Activated T-cell treated with anti-CD3 and anti-CD28 coated beads, Interleukin-2, amount 50 U/mL, for 24 hours (primary cell): ENCODE measurements around the gene ZBTB3.

Experiments
- DNase-seq: peaks from one replicate; pipeline ENCODE4 v3.0.0-alpha.2; 2020
- H3K27ac Mint-ChIP-seq: 2 replicates; pipeline ENCODE4 v1.8.0; 2020; ENCODE audit warnings: mild to moderate bottlenecking, mixed read lengths
- H3K27me3 Mint-ChIP-seq: 2 replicates; pipeline ENCODE4 v1.8.0; 2020; ENCODE audit warnings: mixed read lengths
- H3K36me3 Mint-ChIP-seq: 2 replicates; pipeline ENCODE4 v1.8.0; 2020; ENCODE audit warnings: low read depth, mixed read lengths
- H3K4me1 Mint-ChIP-seq: 2 replicates; pipeline ENCODE4 v1.8.0; 2020; ENCODE audit warnings: low read depth, mixed read lengths
- H3K4me3 Mint-ChIP-seq: 2 replicates; pipeline ENCODE4 v1.8.0; 2020; ENCODE audit warnings: mild to moderate bottlenecking, moderate library complexity, mixed read lengths
- H3K9me3 Mint-ChIP-seq: 2 replicates; pipeline ENCODE4 v1.8.0; 2020; ENCODE audit warnings: mixed read lengths

Gene ZBTB3

GRCh38 chr11:62753736-62754603, at the start of gene ZBTB3:
Gene ZBTB3 (minus strand): TSS chr11:62754160. CDS start chr11:62753664, 496 bp downstream.
- Mint-ChIP-seq H3K27me3 (no peaks in the 10 kb centered on the region), H3K4me3 (peak within 1 kb of the TSS; percentile 98), H3K27ac (peak within 1 kb of the TSS; percentile 100), H3K9me3 (no peaks in the 10 kb centered on the region), H3K4me1 (peaks cover 33% of the 10 kb centered on the region), H3K36me3 (peaks cover 27% of the 10 kb centered on the region)
- DNase-seq: peak; percentile 96

- Mint-ChIP-seq H3K36me3 (peaks cover 95% of the 10 kb centered on the region), H3K27me3 (no peaks in the 10 kb centered on the region), H3K9me3 (no peaks in the 10 kb centered on the region), H3K4me3 (no peak overlapping the region), H3K4me1 (peaks cover 39% of the 10 kb centered on the region), H3K27ac (peak overlapping the region; percentile 83)
- no peak for DNase-seq
These were observed 47.1 kb upstream of the ZBTB3 start for GRCh38 chr11:62801071-62801470.

- Mint-ChIP-seq H3K27me3 (no peaks in the 10 kb centered on the region), H3K27ac (peak overlapping the region; percentile 78), H3K9me3 (no peaks in the 10 kb centered on the region), H3K4me3 (no peak overlapping the region), H3K4me1 (peaks cover 33% of the 10 kb centered on the region), H3K36me3 (peaks cover 98% of the 10 kb centered on the region)
- no peak for DNase-seq
These were observed 45.5 kb upstream of the ZBTB3 start for GRCh38 chr11:62799486-62799885.

GRCh38 chr11:62796281-62796680, 42.3 kb upstream of the ZBTB3 start:
- no peak for DNase-seq
- no peaks in the 10 kb centered on the region for H3K27me3 Mint-ChIP-seq
- H3K36me3 Mint-ChIP-seq: peaks cover 96% of the 10 kb centered on the region
- H3K4me1 Mint-ChIP-seq: peaks cover 20% of the 10 kb centered on the region
- no peak overlapping the region for H3K4me3 Mint-ChIP-seq
- H3K27ac Mint-ChIP-seq: peak overlapping the region; percentile 80
- no peaks in the 10 kb centered on the region for H3K9me3 Mint-ChIP-seq

- no peak for DNase-seq
- H3K27ac Mint-ChIP-seq: peak overlapping the region; percentile 80
- H3K36me3 Mint-ChIP-seq: peaks cover 97% of the 10 kb centered on the region
- no peaks in the 10 kb centered on the region for H3K9me3 Mint-ChIP-seq
- H3K4me1 Mint-ChIP-seq: peaks cover 30% of the 10 kb centered on the region
- no peaks in the 10 kb centered on the region for H3K27me3 Mint-ChIP-seq
- no peak overlapping the region for H3K4me3 Mint-ChIP-seq
These were observed 40.3 kb upstream of the ZBTB3 start for GRCh38 chr11:62794201-62794775.

GRCh38 chr11:62792202-62792575, 38.2 kb upstream of the ZBTB3 start:
- peaks cover 95% of the 10 kb centered on the region for H3K36me3 Mint-ChIP-seq
- H3K27me3 Mint-ChIP-seq: no peaks in the 10 kb centered on the region
- no peak for DNase-seq
- H3K4me3 Mint-ChIP-seq: peak overlapping the region; percentile 91
- H3K9me3 Mint-ChIP-seq: no peaks in the 10 kb centered on the region
- peaks cover 44% of the 10 kb centered on the region for H3K4me1 Mint-ChIP-seq
- H3K27ac Mint-ChIP-seq: peak overlapping the region; percentile 96

GRCh38 chr11:62791501-62792201, 37.7 kb upstream of the ZBTB3 start, which contains the start of gene TMEM223:
Gene TMEM223 (minus strand): TSS chr11:62792006. CDS start chr11:62791994, 12 bp downstream.
- no peaks in the 10 kb centered on the region for H3K9me3 Mint-ChIP-seq
- peak; percentile 94 for DNase-seq
- peak within 1 kb of the TSS; percentile 96 for H3K27ac Mint-ChIP-seq
- peaks cover 93% of the 10 kb centered on the region for H3K36me3 Mint-ChIP-seq
- H3K4me1 Mint-ChIP-seq: peaks cover 44% of the 10 kb centered on the region
- no peaks in the 10 kb centered on the region for H3K27me3 Mint-ChIP-seq
- peak within 1 kb of the TSS; percentile 91 for H3K4me3 Mint-ChIP-seq

GRCh38 chr11:62789576-62789975, 35.6 kb upstream of the ZBTB3 start:
- DNase-seq: no peak
- Mint-ChIP-seq H3K4me3 (peak overlapping the region; percentile 91), H3K9me3 (no peaks in the 10 kb centered on the region), H3K36me3 (peaks cover 89% of the 10 kb centered on the region), H3K27ac (peak overlapping the region; percentile 96), H3K27me3 (no peaks in the 10 kb centered on the region), H3K4me1 (peaks cover 54% of the 10 kb centered on the region)

- peak overlapping the region; percentile 91 for H3K4me3 Mint-ChIP-seq
- H3K4me1 Mint-ChIP-seq: peaks cover 51% of the 10 kb centered on the region
- no peak for DNase-seq
- H3K27me3 Mint-ChIP-seq: no peaks in the 10 kb centered on the region
- H3K27ac Mint-ChIP-seq: peak overlapping the region; percentile 96
- no peaks in the 10 kb centered on the region for H3K9me3 Mint-ChIP-seq
- peaks cover 86% of the 10 kb centered on the region for H3K36me3 Mint-ChIP-seq
These were observed 35.0 kb upstream of the ZBTB3 start for GRCh38 chr11:62788991-62789390.

GRCh38 chr11:62787005-62787759, 33.2 kb upstream of the ZBTB3 start, which contains the start of gene TMEM179B:
Gene TMEM179B (plus strand): TSS chr11:62787402. CDS start chr11:62787432, 30 bp downstream.
- Mint-ChIP-seq H3K4me1 (peaks cover 44% of the 10 kb centered on the region), H3K4me3 (peak within 1 kb of the TSS; percentile 91), H3K9me3 (no peaks in the 10 kb centered on the region), H3K27ac (peak within 1 kb of the TSS; percentile 96), H3K36me3 (peaks cover 89% of the 10 kb centered on the region), H3K27me3 (no peaks in the 10 kb centered on the region)
- DNase-seq: peak; percentile 97

- Mint-ChIP-seq H3K27ac (peak overlapping the region; percentile 95), H3K4me1 (peaks cover 41% of the 10 kb centered on the region), H3K27me3 (no peaks in the 10 kb centered on the region), H3K9me3 (no peaks in the 10 kb centered on the region), H3K36me3 (peaks cover 89% of the 10 kb centered on the region), H3K4me3 (peak overlapping the region; percentile 86)
- DNase-seq: peak; percentile 89
These were observed 32.5 kb upstream of the ZBTB3 start for GRCh38 chr11:62786318-62787004.

- no peaks in the 10 kb centered on the region for H3K27me3 Mint-ChIP-seq
- peak overlapping the region; percentile 66 for H3K27ac Mint-ChIP-seq
- H3K9me3 Mint-ChIP-seq: no peaks in the 10 kb centered on the region
- no peak for DNase-seq
- peaks cover 78% of the 10 kb centered on the region for H3K36me3 Mint-ChIP-seq
- no peak overlapping the region for H3K4me3 Mint-ChIP-seq
- H3K4me1 Mint-ChIP-seq: peaks cover 16% of the 10 kb centered on the region
These were observed 28.8 kb upstream of the ZBTB3 start for GRCh38 chr11:62782753-62783152.

- H3K4me3 Mint-ChIP-seq: no peak overlapping the region
- H3K27me3 Mint-ChIP-seq: no peaks in the 10 kb centered on the region
- no peaks in the 10 kb centered on the region for H3K9me3 Mint-ChIP-seq
- H3K36me3 Mint-ChIP-seq: peaks cover 79% of the 10 kb centered on the region
- no peak for DNase-seq
- peak overlapping the region; percentile 82 for H3K27ac Mint-ChIP-seq
- H3K4me1 Mint-ChIP-seq: peaks cover 26% of the 10 kb centered on the region
These were observed 24.5 kb upstream of the ZBTB3 start for GRCh38 chr11:62778441-62778840.
